Gastrocnemius medialis (tissue), 4 donors: ENCODE data around the gene PRKG1. TPM values are rescaled to one million over a fixed set of nuclear protein-coding genes. Genes with fewer than 3 reads are reported as not detected.

Experiments
- ATAC-seq, 2 donors: fragments of 150-250 bp; one replicate each; pipeline ENCODE4 v1.9.1; 2016
- DNase-seq, 2 donors: peaks; one replicate each; pipeline ENCODE4 v3.0.0-alpha.2; 2019
- H3K27ac ChIP-seq, 4 donors: fragments of 200-600 bp; sonication (generic); 1 replicate in 1 of 4; 2 replicates in 3 of 4; pipeline ENCODE4 v1.5.1; 2016 to 2018; ENCODE audit warnings: mild to moderate bottlenecking in 2 of 4, moderate library complexity in 1 of 4
- H3K27me3 ChIP-seq, 3 donors: fragments of 200-600 bp; sonication (generic) in 2 of 3; 1 replicate in 1 of 3; 2 replicates in 2 of 3; pipeline versions ENCODE4 v1.5.1 to v1.6.0; 2016 to 2019; ENCODE audit warnings: mild to moderate bottlenecking in 1 of 3, moderate library complexity in 1 of 3
- H3K36me3 ChIP-seq, 2 donors: fragments of 200-600 bp; sonication (generic) in 1 of 2; one replicate each; pipeline ENCODE4 v1.5.1; 2017 to 2018
- H3K4me1 ChIP-seq, 2 donors: fragments of 200-600 bp; sonication (generic) in 1 of 2; one replicate each; pipeline ENCODE4 v1.5.1; 2016 to 2017; ENCODE audit warnings: mild to moderate bottlenecking in 2 of 2
- H3K4me3 ChIP-seq, 4 donors: fragments of 200-600 bp; sonication (generic) in 3 of 4; 1 replicate in 1 of 4; 2 replicates in 3 of 4; pipeline ENCODE4 v1.5.1; 2016 to 2019; ENCODE audit warnings: mild to moderate bottlenecking in 2 of 4
- H3K9me3 ChIP-seq, 3 donors: fragments of 200-600 bp; sonication (generic) in 2 of 3; 1 replicate in 1 of 3; 2 replicates in 2 of 3; pipeline ENCODE4 v1.5.1; 2016 to 2019
- CTCF ChIP-seq, 5 experiments: fragments of 450-650 bp in 3 of 5; fragments of 200-600 bp in 2 of 5; sonication (generic) in 2 of 5; IDR thresholded peaks in 4 of 5; conservative IDR thresholded peaks in 1 of 5; 1 replicate in 4 of 5; 2 replicates in 1 of 5; pipeline ENCODE4 v1.5.1; 2016 to 2019; ENCODE audit warnings: antibody characterized with exemption in 5 of 5, mild to moderate bottlenecking in 3 of 5, moderate library complexity in 3 of 5
- POLR2A ChIP-seq, 2 donors: fragments of 450-650 bp; IDR thresholded peaks; one replicate each; pipeline ENCODE4 v1.6.1; 2017; ENCODE audit warnings: antibody characterized with exemption in 2 of 2, mild to moderate bottlenecking in 2 of 2, moderate library complexity in 2 of 2
- in situ Hi-C, 4 donors: fragments of 200-750 bp; cut with MboI; loops; one replicate each; pipeline versions ENCODE4 v1.15.0 to v1.8.0; 2017; ENCODE audit warnings: low sequenced_read_pairs in 4 of 4
- intact Hi-C: fragments of 100-400 bp; cut with DNase I; formaldehyde crosslinking; loops from one replicate; pipeline ENCODE4 v1.15.1; 2023; ENCODE audit warnings: low total_unique reads
- total RNA-seq, 4 donors: library from RNA; depleted of rRNA; stranded (reverse); fragments of >200 nt; gene quantifications; one replicate each; pipeline versions ENCODE4 v1.1.0 to v1.2.3, GENCODE V29; 2016

Gene PRKG1
- total RNA-seq, 4 donors from 2014 or later, result 10.4 to 39.4 (median 25.1) TPM

- Histone ChIP-seq H3K36me3 (no peaks in the 10 kb centered on the region), H3K9me3 (no peaks in the 10 kb centered on the region), H3K4me1 (peaks cover 0 to 4% of the 10 kb centered on the region in 2 donors), H3K27ac (no peak overlapping the region), H3K4me3 (no peak overlapping the region), H3K27me3 (no peaks in the 10 kb centered on the region)
- ATAC-seq (no peak), DNase-seq (no peak)
- TF ChIP-seq CTCF (IDR thresholded peaks at IDR 0.05 in 4 of 5, conservative IDR thresholded peaks at IDR 0.05 in 1 of 5) (no peak), POLR2A (IDR thresholded peaks at IDR 0.05) (no peak)
- in situ Hi-C loops, result no loop called here
- intact Hi-C loops, result no loop called here
These were observed 532.7 kb downstream of the PRKG1 start for GRCh38 chr10:51606825-51607462.

- in situ Hi-C loops, result no loop called here
- Histone ChIP-seq H3K4me1 (peaks cover 0 to 4% of the 10 kb centered on the region in 2 donors), H3K27me3 (no peaks in the 10 kb centered on the region), H3K27ac (no peak overlapping the region), H3K4me3 (no peak overlapping the region), H3K36me3 (no peaks in the 10 kb centered on the region), H3K9me3 (no peaks in the 10 kb centered on the region)
- DNase-seq, result no peak
- ATAC-seq, result no peak
- intact Hi-C loops, result no loop called here
- no peak for TF ChIP-seq POLR2A (IDR thresholded peaks at IDR 0.05)
- TF ChIP-seq CTCF (IDR thresholded peaks at IDR 0.05 in 4 of 5, conservative IDR thresholded peaks at IDR 0.05 in 1 of 5), result no peak
These were observed 533.2 kb downstream of the PRKG1 start for GRCh38 chr10:51607463-51607835.

GRCh38 chr10:51608211-51608610, 533.9 kb downstream of the PRKG1 start:
- H3K27ac ChIP-seq, result no peak overlapping the region
- DNase-seq (no peak), ATAC-seq (no peak)
- H3K4me3 ChIP-seq, result no peak overlapping the region
- in situ Hi-C loops (no loop called here), intact Hi-C loops (no loop called here)
- no peaks in the 10 kb centered on the region for H3K9me3 ChIP-seq
- H3K4me1 ChIP-seq, result peaks cover 0 to 4% of the 10 kb centered on the region in 2 donors
- no peaks in the 10 kb centered on the region for H3K36me3 ChIP-seq
- TF ChIP-seq CTCF (IDR thresholded peaks at IDR 0.05 in 4 of 5, conservative IDR thresholded peaks at IDR 0.05 in 1 of 5), result no peak
- TF ChIP-seq POLR2A (IDR thresholded peaks at IDR 0.05), result no peak
- no peaks in the 10 kb centered on the region for H3K27me3 ChIP-seq

- Histone ChIP-seq H3K27me3 (no peaks in the 10 kb centered on the region), H3K27ac (no peak overlapping the region), H3K9me3 (no peaks in the 10 kb centered on the region), H3K4me1 (peaks cover 0 to 9% of the 10 kb centered on the region in 2 donors), H3K36me3 (no peaks in the 10 kb centered on the region), H3K4me3 (no peak overlapping the region)
- no peak for ATAC-seq
- in situ Hi-C loops (no loop called here), intact Hi-C loops (no loop called here)
- no peak for DNase-seq
- no peak for TF ChIP-seq CTCF (IDR thresholded peaks at IDR 0.05 in 4 of 5, conservative IDR thresholded peaks at IDR 0.05 in 1 of 5)
- TF ChIP-seq POLR2A (IDR thresholded peaks at IDR 0.05), result no peak
These were observed 541.5 kb downstream of the PRKG1 start for GRCh38 chr10:51615764-51616298.
